HUDEP-2 (cell line): Measurements from ENCODE around the gene FRRS1L.

Experiments used
- DNase-seq, 76 experiments: peaks; one replicate each; lab custom pipeline; 2025; ENCODE audit not compliant: unreplicated experiment in 76 of 76; lab: John Stamatoyannopoulos, UW

Gene FRRS1L

DNA sequence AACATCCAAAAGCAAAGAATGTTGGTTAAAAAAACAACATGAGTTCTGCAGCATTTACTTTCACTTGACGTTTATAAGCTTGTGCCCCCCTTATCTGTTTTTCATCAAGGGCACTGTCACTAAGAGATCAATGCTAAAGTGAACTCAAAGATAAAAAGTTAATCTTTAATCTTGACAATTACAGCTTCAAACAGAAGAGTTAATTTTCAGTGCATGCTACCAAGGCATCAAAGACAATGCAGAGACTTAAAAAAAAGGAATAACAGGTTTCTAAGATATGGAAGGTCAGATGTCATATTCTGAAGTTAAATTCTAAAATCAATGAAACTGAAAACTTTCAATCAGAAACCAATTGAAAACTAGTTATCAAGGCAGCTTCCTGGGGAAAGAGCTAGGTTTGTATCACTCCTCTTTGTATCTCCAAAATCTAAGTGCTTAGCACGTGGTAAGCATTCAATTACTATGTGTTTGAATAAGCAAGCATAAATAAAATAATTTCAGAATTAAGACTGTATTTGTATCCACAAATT lies 84.9 kb downstream of the FRRS1L start:
- DNase-seq = no peak
